Sigmoid colon (tissue), 3 donors: Measurements from ENCODE around the gene CASZ1.

Experiments used
- CTCF ChIP-seq, 4 experiments: fragments of 450-650 bp in 3 of 4; fragments of 200-600 bp in 1 of 4; IDR thresholded peaks; one replicate each; pipeline ENCODE4 v1.5.1; 2016 to 2019; ENCODE audit warnings: antibody characterized with exemption in 4 of 4, mild to moderate bottlenecking in 3 of 4, moderate library complexity in 2 of 4
- POLR2A ChIP-seq, 2 donors: fragments of 450-650 bp; IDR thresholded peaks; one replicate each; pipeline ENCODE4 v1.6.1; 2016; ENCODE audit warnings: antibody characterized with exemption in 2 of 2, mild to moderate bottlenecking in 2 of 2, moderate library complexity in 2 of 2

- TF ChIP-seq CTCF (IDR thresholded peaks at IDR 0.05) (no peak), POLR2A (IDR thresholded peaks at IDR 0.05) (no peak)
Observed at GRCh38 chr1:10661453-10661852, 135.0 kb downstream of the CASZ1 start.
